HEK293T (cell line): ENCODE measurements around the gene EFNA3.

Experiments used
- ARNT ChIP-seq: fragments of 450-650 bp; IDR thresholded peaks from 2 replicates; pipeline ENCODE4 v1.6.1; 2017; ENCODE audit warnings: mild to moderate bottlenecking
- ELF4 ChIP-seq: fragments of 450-650 bp; IDR thresholded peaks from 2 replicates; pipeline ENCODE4 v1.6.1; 2017; ENCODE audit warnings: antibody characterized with exemption
- FOXM1 ChIP-seq: fragments of 450-650 bp; IDR thresholded peaks from 2 replicates; pipeline ENCODE4 v1.6.1; 2017; ENCODE audit warnings: mild to moderate bottlenecking, borderline replicate concordance
- PKNOX1 ChIP-seq: fragments of 450-650 bp; IDR thresholded peaks from 2 replicates; pipeline ENCODE4 v1.6.1; 2016
- SP1 ChIP-seq: fragments of 450-650 bp; IDR thresholded peaks from 2 replicates; pipeline ENCODE4 v1.6.1; 2017
- TARDBP ChIP-seq: fragments of 450-650 bp; IDR thresholded peaks from 2 replicates; pipeline ENCODE4 v1.6.1; 2016
- ZNF384 ChIP-seq: fragments of 450-650 bp; IDR thresholded peaks from 2 replicates; pipeline ENCODE4 v1.6.1; 2016

- TF ChIP-seq ELF4 (no peak), PKNOX1 (no peak), ARNT (no peak), ZNF384 (no peak), FOXM1 (no peak), TARDBP (no peak), SP1 (no peak)
Measured at GRCh38 chr1:155099331-155099730, 20.7 kb downstream of the EFNA3 start.
